ENCODE measurements around the gene TOMM70. TPM values are rescaled to one million over a fixed set of nuclear protein-coding genes. Genes with fewer than 3 reads are reported as not detected.

Gene TOMM70
- total and polyA plus RNA-seq, 2 donors from 2014 or later = 27.6 to 42.7 TPM

GRCh38 chr3:100402256-100402655, 1.4 kb upstream of the TOMM70 start:
- peak overlapping the region; percentile 89 to 99 (median 99) for H3K4me3 ChIP-seq (ENCODE audit: low read length in 3 of 3)
- no peaks in the 10 kb centered on the region for H3K27me3 ChIP-seq (ENCODE audit: control insufficient read depth, insufficient read depth, low read length)
- no peak for FAIRE-seq
- H3K36me3 ChIP-seq (ENCODE audit: control insufficient read depth in 2 of 3, insufficient read depth in 3 of 3, low read length in 3 of 3) = no peaks in the 10 kb centered on the region
- peak overlapping the region; percentile 84 to 100 (median 87) for H3K9ac ChIP-seq (ENCODE audit: low read length in 3 of 3)
- peak in 2 of 5 donors; percentile 80 to 82 for DNase-seq
- H3K4me1 ChIP-seq (ENCODE audit: control insufficient read depth in 2 of 3, insufficient read depth in 2 of 3, low read depth in 1 of 3, low read length in 3 of 3) = peaks cover 5 to 12% (median 10%) of the 10 kb centered on the region in 3 donors
- TF ChIP-seq CTCF (IDR thresholded peaks at IDR 0.05; ENCODE audit: borderline replicate concordance, extremely low read depth, insufficient read depth) = no peak
- peak overlapping the region; percentile 93 to 94 for H3K27ac ChIP-seq (ENCODE audit: low read depth in 2 of 2, low read length in 2 of 2)
- peaks cover 0 to 3% (median 0%) of the 10 kb centered on the region in 3 donors for H3K9me3 ChIP-seq (ENCODE audit: control insufficient read depth in 2 of 3, insufficient read depth in 1 of 3, low read length in 3 of 3)
- intact Hi-C loops (cut with DNase I) = no loop called here

GRCh38 chr3:100401674-100402041, 769 bp upstream of the TOMM70 start:
- Histone ChIP-seq H3K27ac (ENCODE audit: low read depth in 2 of 2, low read length in 2 of 2) (peak overlapping the region; percentile 93 to 94), H3K36me3 (ENCODE audit: control insufficient read depth in 2 of 3, insufficient read depth in 3 of 3, low read length in 3 of 3) (no peaks in the 10 kb centered on the region), H3K9ac (ENCODE audit: low read length in 3 of 3) (peak overlapping the region; percentile 84 to 100 (median 87)), H3K9me3 (ENCODE audit: control insufficient read depth in 2 of 3, insufficient read depth in 1 of 3, low read length in 3 of 3) (no peaks in the 10 kb centered on the region), H3K4me3 (ENCODE audit: low read length in 3 of 3) (peak overlapping the region; percentile 89 to 99 (median 99)), H3K4me1 (ENCODE audit: control insufficient read depth in 2 of 3, insufficient read depth in 2 of 3, low read depth in 1 of 3, low read length in 3 of 3) (peaks cover 5 to 12% (median 10%) of the 10 kb centered on the region in 3 donors), H3K27me3 (ENCODE audit: control insufficient read depth, insufficient read depth, low read length) (no peaks in the 10 kb centered on the region)
- no peak for TF ChIP-seq CTCF (IDR thresholded peaks at IDR 0.05; ENCODE audit: borderline replicate concordance, extremely low read depth, insufficient read depth)
- DNase-seq (peak in 3 of 5 donors; percentile 66 to 78 (median 67)), FAIRE-seq (no peak)
- intact Hi-C loops (cut with DNase I) = no loop called here

DNA sequence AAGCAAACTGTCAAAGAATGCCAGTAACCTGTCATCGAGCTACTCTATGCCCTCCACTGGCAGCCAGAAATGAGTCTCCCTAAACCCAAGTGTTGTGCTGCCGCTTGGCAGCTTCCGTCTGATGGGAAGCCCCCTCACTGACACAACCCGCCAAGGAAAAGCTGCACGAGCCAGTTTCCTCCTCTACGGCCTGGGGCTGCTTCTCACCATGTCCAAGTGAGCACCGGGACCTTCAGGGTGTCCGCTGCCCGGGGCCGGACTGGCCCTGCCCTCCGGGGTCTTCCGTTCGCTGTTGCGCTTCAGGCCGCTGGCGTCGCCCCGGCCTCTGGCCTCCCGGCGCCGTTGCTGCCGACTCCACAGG, 490 bp downstream of the TOMM70 start:
- Histone ChIP-seq H3K36me3 (ENCODE audit: control insufficient read depth in 2 of 3, insufficient read depth in 3 of 3, low read length in 3 of 3) (no peaks in the 10 kb centered on the region), H3K4me3 (ENCODE audit: low read length in 3 of 3) (peak overlapping the region; percentile 77 to 99 (median 89)), H3K4me1 (ENCODE audit: control insufficient read depth in 2 of 3, insufficient read depth in 2 of 3, low read depth in 1 of 3, low read length in 3 of 3) (peaks cover 5 to 12% (median 10%) of the 10 kb centered on the region in 3 donors), H3K27ac (ENCODE audit: low read depth in 2 of 2, low read length in 2 of 2) (peak overlapping the region; percentile 93 to 94), H3K9me3 (ENCODE audit: control insufficient read depth in 2 of 3, insufficient read depth in 1 of 3, low read length in 3 of 3) (no peaks in the 10 kb centered on the region), H3K9ac (ENCODE audit: low read length in 3 of 3) (peak overlapping the region; percentile 63 to 93 (median 84)), H3K27me3 (ENCODE audit: control insufficient read depth, insufficient read depth, low read length) (no peaks in the 10 kb centered on the region)
- intact Hi-C loops (cut with DNase I) = no loop called here
- peak in 2 of 5 donors; percentile 43 to 46 for DNase-seq
- TF ChIP-seq CTCF (IDR thresholded peaks at IDR 0.05; ENCODE audit: borderline replicate concordance, extremely low read depth, insufficient read depth) = no peak
- no peak for FAIRE-seq
